GM12878 (cell line): ENCODE results near the gene TMC4.

Experiments
- BACH1 ChIP-seq: fragments of 450-650 bp; IDR thresholded peaks from 2 replicates; pipeline ENCODE4 v1.6.1; 2017; ENCODE audit warnings: mild to moderate bottlenecking, borderline replicate concordance
- CBFB ChIP-seq: IDR thresholded peaks from 2 replicates; pipeline ENCODE4 v1.6.1; 2016; ENCODE audit warnings: antibody characterized with exemption, low read depth
- CEBPB ChIP-seq, 2 experiments: fragments of 150-350 bp in 1 of 2; IDR thresholded peaks; 2 replicates each; pipeline ENCODE4 v1.6.1; 2012 to 2014; ENCODE audit warnings: low read depth in 2 of 2, low read length in 2 of 2, borderline replicate concordance in 1 of 2, inconsistent platforms in 1 of 2
- CTCF ChIP-seq, 3 experiments: IDR thresholded peaks in 2 of 3; conservative IDR thresholded peaks in 1 of 3; 2 replicates each; pipeline ENCODE4 v1.5.1; 2011; ENCODE audit warnings: low read depth in 3 of 3, low read length in 3 of 3, mild to moderate bottlenecking in 3 of 3, control low read depth in 2 of 3, moderate library complexity in 2 of 3, inconsistent platforms in 1 of 3, mixed read lengths in 1 of 3; ENCODE audit not compliant: control insufficient read depth in 2 of 3, insufficient read depth in 1 of 3; ENCODE audit errors: extremely low read depth in 1 of 3
- MXI1 ChIP-seq: fragments of 150-350 bp; IDR thresholded peaks from 2 replicates; pipeline ENCODE4 v1.6.1; 2011; ENCODE audit warnings: low read depth, mild to moderate bottlenecking, inconsistent platforms, low read length, improper control_type of control experiment
- USF2 ChIP-seq: IDR thresholded peaks from 2 replicates; pipeline ENCODE4 v1.6.1; 2011; ENCODE audit warnings: low read depth, low read length, improper control_type of control experiment, borderline replicate concordance

DNA sequence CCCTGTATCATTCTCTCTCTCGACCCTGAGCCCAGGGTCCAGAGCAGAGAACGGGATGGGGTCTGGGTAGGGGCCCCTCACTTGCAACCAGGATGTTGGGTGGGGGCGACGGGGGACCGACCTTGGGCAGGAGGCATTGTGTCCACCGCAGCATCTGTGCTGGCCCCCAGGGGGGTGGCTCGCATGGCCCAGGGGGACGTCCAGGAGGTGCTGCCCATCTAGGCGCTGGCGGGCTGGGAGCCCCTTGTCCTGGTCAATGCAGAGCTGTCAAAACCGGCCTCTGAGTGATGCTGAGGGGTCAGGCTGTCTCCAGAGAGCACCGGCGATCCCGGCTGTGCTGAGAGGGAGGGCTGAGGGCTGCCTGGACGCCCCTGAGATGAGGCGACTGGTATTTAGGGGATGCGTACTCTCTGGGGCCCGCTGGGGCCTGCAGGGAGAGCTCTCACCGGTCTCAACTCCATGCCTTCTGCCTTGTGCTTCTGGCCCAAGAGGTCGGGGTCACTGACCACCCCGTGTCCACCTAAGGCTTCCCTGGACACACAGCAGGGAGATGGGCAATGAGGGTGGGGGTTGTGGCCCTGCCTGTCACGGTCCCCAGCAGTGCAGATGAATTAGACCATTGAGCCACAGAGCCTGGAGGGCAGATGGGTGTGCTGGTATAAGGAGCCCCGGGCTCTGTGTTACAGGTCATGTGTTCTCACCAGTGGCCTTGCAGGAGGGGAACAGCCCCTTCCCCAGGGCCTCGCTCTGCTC is 36.3 kb upstream of the TMC4 start:
- no peak for TF ChIP-seq CEBPB (IDR thresholded peaks at IDR 0.05; ENCODE audit: borderline replicate concordance in 1 of 2, low read depth in 2 of 2, low read length in 2 of 2)
- TF ChIP-seq CBFB: no peak
- TF ChIP-seq BACH1: no peak
- no peak for TF ChIP-seq CTCF (IDR thresholded peaks at IDR 0.05 in 2 of 3, conservative IDR thresholded peaks at IDR 0.05 in 1 of 3; ENCODE audit: control insufficient read depth in 2 of 3, extremely low read depth in 1 of 3, insufficient read depth in 1 of 3, low read depth in 3 of 3, low read length in 3 of 3)
- no peak for TF ChIP-seq USF2
- no peak for TF ChIP-seq MXI1
